MM.1S (cell line): ENCODE data around the gene MUC3A.

ENCODE experiments used
- EZH2 ChIP-seq: fragments of 300-600 bp; sonication (generic); optimal IDR thresholded peaks from 2 replicates; pipeline ENCODE3; 2017; ENCODE audit warnings: low read depth, mild to moderate bottlenecking, antibody characterized with exemption, low read length, mixed read lengths
- TF ChIP-seq, protein P1 (sequence below): fragments of 300-600 bp; sonication (generic); IDR thresholded peaks from 2 replicates; pipeline ENCODE4 v1.5.1; 2016; ENCODE audit warnings: antibody characterized with exemption, low read length, mixed read lengths

DNA sequence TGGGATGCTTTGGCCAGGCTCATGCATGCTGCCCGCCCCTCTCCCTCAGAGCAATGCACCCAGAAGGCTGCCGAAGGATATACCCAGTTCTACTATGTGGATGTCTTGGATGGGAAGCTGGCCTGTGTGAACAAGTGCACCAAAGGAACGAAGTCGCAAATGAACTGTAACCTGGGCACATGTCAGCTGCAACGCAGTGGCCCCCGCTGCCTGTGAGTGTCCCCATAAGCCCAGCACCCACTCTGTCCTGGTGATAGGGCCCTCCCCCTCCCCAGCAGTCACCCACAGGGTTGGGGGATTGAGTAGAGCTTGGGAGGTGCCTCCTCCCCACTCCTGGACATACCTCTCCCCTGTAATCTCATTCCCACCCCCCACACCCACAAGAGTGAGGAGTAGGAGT is 63.6 kb downstream of the MUC3A start:
- TF ChIP-seq, protein P1, sequence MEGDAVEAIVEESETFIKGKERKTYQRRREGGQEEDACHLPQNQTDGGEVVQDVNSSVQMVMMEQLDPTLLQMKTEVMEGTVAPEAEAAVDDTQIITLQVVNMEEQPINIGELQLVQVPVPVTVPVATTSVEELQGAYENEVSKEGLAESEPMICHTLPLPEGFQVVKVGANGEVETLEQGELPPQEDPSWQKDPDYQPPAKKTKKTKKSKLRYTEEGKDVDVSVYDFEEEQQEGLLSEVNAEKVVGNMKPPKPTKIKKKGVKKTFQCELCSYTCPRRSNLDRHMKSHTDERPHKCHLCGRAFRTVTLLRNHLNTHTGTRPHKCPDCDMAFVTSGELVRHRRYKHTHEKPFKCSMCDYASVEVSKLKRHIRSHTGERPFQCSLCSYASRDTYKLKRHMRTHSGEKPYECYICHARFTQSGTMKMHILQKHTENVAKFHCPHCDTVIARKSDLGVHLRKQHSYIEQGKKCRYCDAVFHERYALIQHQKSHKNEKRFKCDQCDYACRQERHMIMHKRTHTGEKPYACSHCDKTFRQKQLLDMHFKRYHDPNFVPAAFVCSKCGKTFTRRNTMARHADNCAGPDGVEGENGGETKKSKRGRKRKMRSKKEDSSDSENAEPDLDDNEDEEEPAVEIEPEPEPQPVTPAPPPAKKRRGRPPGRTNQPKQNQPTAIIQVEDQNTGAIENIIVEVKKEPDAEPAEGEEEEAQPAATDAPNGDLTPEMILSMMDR: no peak
- no peak for TF ChIP-seq EZH2
